Skeletal muscle tissue (tissue), 4 donors: Measurements from ENCODE around the gene CAPZA1. TPM values are rescaled to one million over a fixed set of nuclear protein-coding genes. Genes with fewer than 3 reads are reported as not detected.
A peak's percentile ranks its signal among the peaks of the same experiment; 100 is the strongest.

Source experiments
- H3K27ac ChIP-seq: one replicate; pipeline ENCODE4 v1.7.0; 2013; ENCODE audit warnings: mild to moderate bottlenecking, low read depth, low read length, inconsistent platforms
- H3K27me3 ChIP-seq, 3 donors: one replicate each; pipeline ENCODE4 v1.7.0; 2013; ENCODE audit warnings: low read length in 3 of 3; ENCODE audit not compliant: control insufficient read depth in 3 of 3, insufficient read depth in 3 of 3
- H3K36me3 ChIP-seq, 3 donors: one replicate each; pipeline ENCODE4 v1.7.0; 2013; ENCODE audit warnings: low read length in 3 of 3; ENCODE audit not compliant: control insufficient read depth in 3 of 3, insufficient read depth in 3 of 3
- H3K4me1 ChIP-seq, 3 donors: one replicate each; pipeline ENCODE4 v1.7.0; 2013; ENCODE audit warnings: low read length in 3 of 3, mild to moderate bottlenecking in 3 of 3; ENCODE audit not compliant: control insufficient read depth in 3 of 3, insufficient read depth in 3 of 3
- H3K4me3 ChIP-seq, 3 donors: one replicate each; pipeline ENCODE4 v1.7.0; 2013; ENCODE audit warnings: low read length in 3 of 3
- H3K9ac ChIP-seq, 3 donors: one replicate each; pipeline ENCODE4 v1.7.0; 2013; ENCODE audit warnings: low read length in 3 of 3, mild to moderate bottlenecking in 3 of 3, moderate library complexity in 2 of 3, low read depth in 1 of 3
- H3K9me3 ChIP-seq, 3 donors: one replicate each; pipeline ENCODE4 v1.7.0; 2013; ENCODE audit warnings: low read length in 3 of 3; ENCODE audit not compliant: control insufficient read depth in 3 of 3
- total RNA-seq: library from RNA; depleted of rRNA; stranded (reverse); fragments of >200 nt; gene quantifications from one replicate; pipeline ENCODE4 v1.2.3, GENCODE V29; 2014
- donor health status: Osteomylitis.

Gene CAPZA1
- total RNA-seq = 63.7 TPM

GRCh38 chr1:112619518-112620376 lies at the start of gene CAPZA1:
TSS of gene CAPZA1 (plus strand) at chr1:112619832. CDS start at chr1:112619845, 13 bp downstream.
- Histone ChIP-seq H3K4me1 (peaks cover 11 to 25% (median 21%) of the 10 kb centered on the region in 3 donors), H3K27ac (peak within 1 kb of the TSS; percentile 98), H3K4me3 (peak within 1 kb of the TSS; percentile 94 to 99 (median 99)), H3K9ac (peak within 1 kb of the TSS; percentile 96 to 100 (median 100)), H3K9me3 (no peaks in the 10 kb centered on the region), H3K36me3 (peaks cover 0 to 5% (median 5%) of the 10 kb centered on the region in 3 donors), H3K27me3 (no peaks in the 10 kb centered on the region)

- H3K36me3 ChIP-seq = peaks cover 9 to 40% (median 35%) of the 10 kb centered on the region in 3 donors
Measured at GRCh38 chr1:112575154-112575804, 44.4 kb upstream of the CAPZA1 start.

GRCh38 chr1:112576240-112576639 lies 43.4 kb upstream of the CAPZA1 start:
- Histone ChIP-seq H3K4me3 (no peak overlapping the region), H3K9ac (no peak overlapping the region), H3K27ac (no peak overlapping the region), H3K36me3 (peaks cover 11 to 44% (median 36%) of the 10 kb centered on the region in 3 donors), H3K4me1 (no peaks in the 10 kb centered on the region), H3K9me3 (no peaks in the 10 kb centered on the region), H3K27me3 (no peaks in the 10 kb centered on the region)

More at GRCh38 chr1:112575154-112575804, 44.4 kb upstream of the CAPZA1 start:
- Histone ChIP-seq H3K4me3 (no peak overlapping the region), H3K27me3 (no peaks in the 10 kb centered on the region), H3K9ac (no peak overlapping the region), H3K4me1 (no peaks in the 10 kb centered on the region), H3K9me3 (no peaks in the 10 kb centered on the region), H3K27ac (no peak overlapping the region)

GRCh38 chr1:112579801-112580510 lies 39.7 kb upstream of the CAPZA1 start:
- Histone ChIP-seq H3K27me3 (no peaks in the 10 kb centered on the region), H3K9ac (no peak overlapping the region)

DNA sequence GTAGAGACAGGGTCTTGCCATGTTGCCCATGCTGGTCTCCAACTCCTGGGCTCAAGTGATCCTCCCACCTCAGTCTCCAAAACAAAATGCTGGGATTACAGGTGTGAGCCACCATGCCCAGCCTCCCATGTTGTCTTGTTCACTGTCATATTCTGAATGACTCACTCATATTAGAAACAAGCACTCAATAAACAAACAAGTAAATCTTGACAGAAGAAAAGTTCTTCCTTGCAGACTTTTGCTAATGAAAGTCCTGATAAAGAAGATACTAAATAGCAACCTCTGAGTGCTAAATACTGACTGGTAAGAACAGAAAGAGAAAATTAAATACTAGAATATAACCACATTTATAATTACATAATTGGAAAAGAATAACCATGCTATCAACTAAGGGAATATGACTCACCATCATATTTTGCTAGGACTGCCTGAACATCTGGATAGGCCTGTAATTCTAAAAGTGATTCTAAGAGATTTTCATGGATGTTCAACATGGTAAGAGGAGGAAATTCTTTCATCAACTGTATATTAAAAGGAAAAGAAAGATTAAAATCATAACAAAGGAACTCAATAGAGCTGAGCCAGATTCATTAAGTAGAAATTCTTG lies 37.9 kb upstream of the CAPZA1 start:
- Histone ChIP-seq H3K4me3 (no peak overlapping the region), H3K27me3 (no peaks in the 10 kb centered on the region), H3K9ac (no peak overlapping the region), H3K9me3 (no peaks in the 10 kb centered on the region), H3K36me3 (peaks cover 12 to 37% (median 26%) of the 10 kb centered on the region in 3 donors), H3K4me1 (no peaks in the 10 kb centered on the region), H3K27ac (no peak overlapping the region)

More at GRCh38 chr1:112579801-112580510, 39.7 kb upstream of the CAPZA1 start:
- Histone ChIP-seq H3K27ac (no peak overlapping the region), H3K36me3 (peaks cover 15 to 52% (median 33%) of the 10 kb centered on the region in 3 donors), H3K9me3 (no peaks in the 10 kb centered on the region), H3K4me3 (no peak overlapping the region), H3K4me1 (no peaks in the 10 kb centered on the region)

- Histone ChIP-seq H3K9ac (no peak overlapping the region), H3K4me1 (no peaks in the 10 kb centered on the region), H3K36me3 (peaks cover 8 to 41% (median 22%) of the 10 kb centered on the region in 3 donors), H3K27me3 (no peaks in the 10 kb centered on the region), H3K4me3 (no peak overlapping the region), H3K9me3 (no peaks in the 10 kb centered on the region), H3K27ac (no peak overlapping the region)
Measured at GRCh38 chr1:112583366-112583765, 36.3 kb upstream of the CAPZA1 start.

DNA sequence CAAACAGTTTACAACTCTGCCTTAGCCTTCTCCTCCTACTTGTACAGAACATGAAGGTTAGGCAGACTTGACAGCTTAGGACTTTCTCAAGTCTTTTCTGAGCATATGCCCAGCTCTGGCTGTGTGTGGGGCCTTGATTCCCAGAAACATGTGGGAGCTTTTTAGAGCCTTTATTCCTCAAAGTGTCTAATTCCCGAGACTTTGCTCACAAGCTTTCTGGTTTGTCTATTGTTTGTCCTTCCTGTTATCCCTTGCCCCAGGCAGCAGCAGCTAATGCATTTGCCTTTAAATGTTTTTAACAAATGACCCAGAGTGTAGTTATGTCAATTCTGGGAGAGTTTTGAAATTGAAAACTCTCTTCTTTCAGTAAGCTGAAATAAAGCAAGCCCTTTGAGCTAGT lies 29.9 kb upstream of the CAPZA1 start:
- no peaks in the 10 kb centered on the region for H3K4me1 ChIP-seq
- H3K36me3 ChIP-seq = peaks cover 8 to 29% (median 22%) of the 10 kb centered on the region in 3 donors
- H3K9ac ChIP-seq = no peak overlapping the region
- no peaks in the 10 kb centered on the region for H3K27me3 ChIP-seq
- H3K27ac ChIP-seq = no peak overlapping the region
- H3K9me3 ChIP-seq = no peaks in the 10 kb centered on the region
- H3K4me3 ChIP-seq = no peak overlapping the region

DNA sequence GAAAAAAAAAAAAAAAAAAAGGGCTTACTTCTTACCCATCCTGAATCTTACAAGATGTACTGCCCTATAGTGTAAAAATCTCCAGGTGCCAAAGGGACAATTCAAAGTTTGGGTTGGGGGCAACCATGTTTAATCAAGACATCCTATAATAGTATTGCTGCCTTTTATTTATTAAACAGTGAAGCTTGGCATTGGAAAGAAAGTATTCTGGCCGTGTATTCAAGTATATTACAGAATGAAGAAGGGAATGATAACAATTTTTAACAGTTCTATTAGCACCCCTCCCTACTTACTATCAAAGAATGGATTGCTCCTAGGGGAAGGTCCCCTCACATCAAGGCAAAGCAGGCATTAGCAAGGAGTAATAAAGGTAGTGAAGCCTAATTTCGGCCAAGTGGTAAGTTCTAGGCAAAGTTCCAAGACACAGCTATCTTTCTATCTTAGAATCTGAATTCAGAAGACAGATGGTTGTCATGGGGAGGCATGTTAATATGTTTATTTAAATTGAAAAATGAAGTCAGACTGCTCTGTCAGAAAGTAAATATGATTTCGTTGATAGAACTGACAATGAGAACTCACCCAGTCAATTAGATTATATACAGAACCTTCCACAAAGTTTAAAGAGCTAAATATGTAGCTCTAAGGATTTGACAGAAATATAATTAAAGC lies 25.3 kb upstream of the CAPZA1 start:
- H3K9me3 ChIP-seq = no peaks in the 10 kb centered on the region
- no peaks in the 10 kb centered on the region for H3K4me1 ChIP-seq
- H3K9ac ChIP-seq = no peak overlapping the region
- H3K36me3 ChIP-seq = peaks cover 8 to 36% (median 26%) of the 10 kb centered on the region in 3 donors
- H3K27me3 ChIP-seq = no peaks in the 10 kb centered on the region
- no peak overlapping the region for H3K27ac ChIP-seq
- no peak overlapping the region for H3K4me3 ChIP-seq

- Histone ChIP-seq H3K36me3 (peaks cover 11 to 44% (median 34%) of the 10 kb centered on the region in 3 donors), H3K4me3 (no peak overlapping the region)
Measured at GRCh38 chr1:112599477-112599876, 20.2 kb upstream of the CAPZA1 start.

More at GRCh38 chr1:112599477-112599876, 20.2 kb upstream of the CAPZA1 start:
- Histone ChIP-seq H3K9me3 (no peaks in the 10 kb centered on the region), H3K27me3 (no peaks in the 10 kb centered on the region), H3K4me1 (no peaks in the 10 kb centered on the region), H3K27ac (no peak overlapping the region), H3K9ac (no peak overlapping the region)
